GM19395 (cell line): ENCODE results near the gene LSP1.

ENCODE experiments used
- ATAC-seq: cut with Tn5 transposase; IDR thresholded peaks from one replicate; pipeline ENCODE4 v1.9.1; 2021; ENCODE audit warnings: mild to moderate bottlenecking, moderate library complexity; ENCODE audit not compliant: unreplicated experiment

Gene LSP1

GRCh38 chr11:1824221-1825038, 28.5 kb upstream of the LSP1 start:
- no peak for ATAC-seq

GRCh38 chr11:1825039-1825740, 27.7 kb upstream of the LSP1 start:
- ATAC-seq: no peak

GRCh38 chr11:1825785-1826451, 27.0 kb upstream of the LSP1 start:
- ATAC-seq: no peak

GRCh38 chr11:1826552-1827094, 26.3 kb upstream of the LSP1 start:
- no peak for ATAC-seq

- no peak for ATAC-seq
These were observed 25.6 kb upstream of the LSP1 start for GRCh38 chr11:1827095-1827813.

GRCh38 chr11:1827931-1828330, 25.0 kb upstream of the LSP1 start:
- no peak for ATAC-seq

GRCh38 chr11:1828542-1828941, 24.3 kb upstream of the LSP1 start:
- no peak for ATAC-seq

GRCh38 chr11:1829039-1829820, 23.7 kb upstream of the LSP1 start:
- ATAC-seq: no peak

GRCh38 chr11:1830004-1830321, 22.9 kb upstream of the LSP1 start:
- no peak for ATAC-seq

- no peak for ATAC-seq
These were observed 22.3 kb upstream of the LSP1 start for GRCh38 chr11:1830322-1831223.

GRCh38 chr11:1831338-1832210, 21.3 kb upstream of the LSP1 start:
- ATAC-seq: no peak

- no peak for ATAC-seq
These were observed 20.5 kb upstream of the LSP1 start for GRCh38 chr11:1832211-1832919.

- ATAC-seq: no peak
These were observed 20.0 kb upstream of the LSP1 start for GRCh38 chr11:1832920-1833295.

GRCh38 chr11:1834062-1834610, 18.7 kb upstream of the LSP1 start:
- no peak for ATAC-seq

- no peak for ATAC-seq
These were observed 17.9 kb upstream of the LSP1 start, which contains the start of gene SYT8 for GRCh38 chr11:1834779-1835670. TSS of gene SYT8 (plus strand) at chr11:1834990. CDS start at chr11:1835106, 116 bp downstream.

GRCh38 chr11:1835671-1836010, 17.2 kb upstream of the LSP1 start:
- no peak for ATAC-seq
